ENCODE results near the gene DZIP1. TPM values are rescaled to one million over a fixed set of nuclear protein-coding genes. Genes with fewer than 3 reads are reported as not detected.

DZIP1 gene
- total RNA-seq, 3 donors from 2014 or later, result 1.3 to 23.6 (median 3.6) TPM

DNA sequence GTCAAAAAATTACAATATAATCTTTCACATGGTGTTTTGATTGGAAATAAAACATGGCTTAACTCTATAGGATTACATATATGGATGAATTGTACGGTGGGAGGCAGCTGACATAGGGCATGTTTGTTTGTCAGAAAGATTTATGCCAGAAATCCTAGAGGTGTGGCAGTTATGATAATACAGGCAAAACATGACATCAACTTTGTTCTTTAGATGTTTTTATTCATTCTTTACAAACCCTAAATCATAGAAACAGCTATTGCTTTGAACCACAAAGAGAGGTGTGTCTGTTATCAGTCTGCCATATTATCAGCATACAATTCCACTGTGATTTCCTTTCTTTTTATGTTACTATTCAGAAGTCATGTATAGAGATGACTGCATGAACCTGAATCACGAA is 100.2 kb downstream of the DZIP1 start:
- intact Hi-C loops (cut with DNase I, micrococcal nuclease), result no loop called here
- Histone ChIP-seq H3K4me1 (ENCODE audit: low read depth) (no peaks in the 10 kb centered on the region), H3K9me3 (no peaks in the 10 kb centered on the region), H3K36me3 (ENCODE audit: low read depth) (no peaks in the 10 kb centered on the region), H3K4me3 (no peak overlapping the region)
- ATAC-seq (peak; percentile 12), DNase-seq (no peak)
- TF ChIP-seq, protein P1, sequence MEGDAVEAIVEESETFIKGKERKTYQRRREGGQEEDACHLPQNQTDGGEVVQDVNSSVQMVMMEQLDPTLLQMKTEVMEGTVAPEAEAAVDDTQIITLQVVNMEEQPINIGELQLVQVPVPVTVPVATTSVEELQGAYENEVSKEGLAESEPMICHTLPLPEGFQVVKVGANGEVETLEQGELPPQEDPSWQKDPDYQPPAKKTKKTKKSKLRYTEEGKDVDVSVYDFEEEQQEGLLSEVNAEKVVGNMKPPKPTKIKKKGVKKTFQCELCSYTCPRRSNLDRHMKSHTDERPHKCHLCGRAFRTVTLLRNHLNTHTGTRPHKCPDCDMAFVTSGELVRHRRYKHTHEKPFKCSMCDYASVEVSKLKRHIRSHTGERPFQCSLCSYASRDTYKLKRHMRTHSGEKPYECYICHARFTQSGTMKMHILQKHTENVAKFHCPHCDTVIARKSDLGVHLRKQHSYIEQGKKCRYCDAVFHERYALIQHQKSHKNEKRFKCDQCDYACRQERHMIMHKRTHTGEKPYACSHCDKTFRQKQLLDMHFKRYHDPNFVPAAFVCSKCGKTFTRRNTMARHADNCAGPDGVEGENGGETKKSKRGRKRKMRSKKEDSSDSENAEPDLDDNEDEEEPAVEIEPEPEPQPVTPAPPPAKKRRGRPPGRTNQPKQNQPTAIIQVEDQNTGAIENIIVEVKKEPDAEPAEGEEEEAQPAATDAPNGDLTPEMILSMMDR (IDR thresholded peaks at IDR 0.05), result no peak

DNA sequence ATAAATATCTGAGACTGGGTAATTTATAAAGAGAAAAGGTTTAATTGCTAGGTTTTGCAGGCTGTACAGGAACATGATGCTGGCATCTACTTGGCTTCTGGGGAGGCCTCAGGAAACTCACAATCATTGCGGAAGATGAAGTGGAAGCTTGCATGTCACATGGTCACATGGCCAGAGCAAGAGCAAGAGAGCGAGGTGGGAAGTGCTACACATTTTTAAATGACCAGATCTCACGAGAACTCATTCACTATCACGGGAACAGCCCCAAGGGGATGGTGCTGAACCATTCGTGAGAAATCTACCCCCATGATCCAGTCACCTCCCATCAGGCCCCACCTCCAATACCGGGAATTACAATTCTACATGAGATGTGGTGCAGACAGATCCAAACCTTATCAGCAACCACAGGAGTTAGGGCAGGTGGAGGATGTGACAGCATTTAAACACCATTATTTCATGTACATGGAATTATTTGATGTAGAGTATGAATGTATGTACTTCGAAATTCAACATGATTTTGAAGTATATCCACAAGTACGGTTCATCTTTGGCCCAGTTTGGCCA is 102.5 kb downstream of the DZIP1 start:
- Histone ChIP-seq H3K4me3 (no peak overlapping the region), H3K4me1 (ENCODE audit: low read depth) (no peaks in the 10 kb centered on the region), H3K36me3 (ENCODE audit: low read depth) (no peaks in the 10 kb centered on the region), H3K9me3 (no peaks in the 10 kb centered on the region)
- ATAC-seq (no peak), DNase-seq (no peak)
- intact Hi-C loops (cut with DNase I, micrococcal nuclease), result no loop called here
- TF ChIP-seq, protein P1 (IDR thresholded peaks at IDR 0.05), result no peak

DNA sequence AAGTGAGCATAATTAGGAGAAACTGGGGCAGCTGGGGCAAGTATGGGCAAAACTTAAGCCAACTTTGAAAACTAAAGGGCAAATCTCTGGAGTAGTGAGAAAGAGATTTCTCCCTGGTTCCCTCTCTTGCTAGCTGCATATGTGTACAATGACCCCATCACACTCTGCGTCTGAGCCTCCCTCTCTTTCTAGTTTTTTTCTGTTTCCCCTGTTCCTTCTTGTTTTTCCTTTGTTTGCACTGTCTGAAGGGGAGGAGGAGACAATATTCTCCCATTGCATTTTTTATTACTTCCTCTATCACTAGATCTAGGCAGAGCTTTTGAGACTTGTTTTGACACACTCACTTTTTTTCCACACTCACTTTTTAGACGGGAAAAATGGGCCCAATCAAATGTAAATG is 103.2 kb downstream of the DZIP1 start:
- no peaks in the 10 kb centered on the region for H3K36me3 ChIP-seq (ENCODE audit: low read depth)
- H3K4me1 ChIP-seq (ENCODE audit: low read depth), result no peaks in the 10 kb centered on the region
- intact Hi-C loops (cut with DNase I, micrococcal nuclease), result no loop called here
- TF ChIP-seq, protein P1 (IDR thresholded peaks at IDR 0.05), result no peak
- H3K4me3 ChIP-seq, result no peak overlapping the region
- no peaks in the 10 kb centered on the region for H3K9me3 ChIP-seq
- ATAC-seq (peak; percentile 42), DNase-seq (no peak)

DNA sequence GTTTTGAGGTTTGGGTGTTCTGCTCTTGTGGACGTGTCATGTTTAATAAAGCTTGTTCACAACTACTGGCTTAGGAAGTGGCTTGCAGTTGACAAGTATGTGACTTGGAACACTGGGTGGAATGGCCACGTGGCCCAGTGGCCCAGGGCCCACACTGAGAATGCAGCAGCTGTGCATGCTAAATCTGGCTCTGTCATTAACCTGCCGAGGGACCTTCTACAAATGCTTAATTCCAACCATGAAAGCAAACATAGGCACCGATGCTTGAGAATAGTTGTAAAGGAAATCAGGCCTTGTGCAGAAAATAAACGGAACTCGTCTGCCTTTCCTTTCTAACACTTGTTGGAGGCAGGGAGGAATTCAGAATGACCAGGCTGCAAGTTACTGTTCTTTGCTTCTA is 103.6 kb downstream of the DZIP1 start:
- TF ChIP-seq, protein P1 (IDR thresholded peaks at IDR 0.05), result no peak
- DNase-seq (no peak), ATAC-seq (no peak)
- Histone ChIP-seq H3K4me3 (no peak overlapping the region), H3K9me3 (no peaks in the 10 kb centered on the region), H3K4me1 (ENCODE audit: low read depth) (no peaks in the 10 kb centered on the region), H3K36me3 (ENCODE audit: low read depth) (no peaks in the 10 kb centered on the region)
- intact Hi-C loops (cut with DNase I, micrococcal nuclease), result no loop called here

DNA sequence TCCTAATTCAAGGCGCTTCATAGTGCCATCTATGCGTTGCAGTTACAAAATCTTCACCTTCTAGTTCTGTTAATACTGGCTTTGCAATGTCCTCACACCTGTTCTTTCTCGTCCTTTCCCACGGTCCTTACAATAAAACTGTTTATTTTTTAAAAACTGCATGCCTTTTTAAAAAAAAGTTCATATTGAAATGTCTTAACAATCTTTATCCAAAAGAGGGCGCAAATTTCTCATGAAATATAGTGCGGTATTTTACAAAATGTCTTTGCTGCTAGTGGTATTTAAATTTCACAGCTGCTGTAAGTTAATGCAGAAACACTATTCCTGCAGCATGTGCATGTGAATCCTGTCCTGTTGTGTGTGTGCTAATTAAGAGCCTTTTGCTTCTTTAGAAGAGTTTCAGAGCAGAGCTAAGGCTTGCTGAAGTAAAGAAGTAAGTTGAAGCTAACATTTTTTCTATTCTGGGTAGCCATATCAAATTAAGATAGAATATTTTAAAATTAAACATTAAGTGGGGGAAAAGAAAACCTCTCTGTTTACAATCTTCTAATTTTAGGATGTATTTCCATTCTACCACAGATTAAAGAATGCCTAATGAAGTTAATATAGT is 107.8 kb downstream of the DZIP1 start:
- H3K4me3 ChIP-seq, result no peak overlapping the region
- TF ChIP-seq, protein P1 (IDR thresholded peaks at IDR 0.05), result no peak
- no peaks in the 10 kb centered on the region for H3K36me3 ChIP-seq (ENCODE audit: low read depth)
- DNase-seq (no peak), ATAC-seq (no peak)
- no peaks in the 10 kb centered on the region for H3K9me3 ChIP-seq
- intact Hi-C loops (cut with DNase I, micrococcal nuclease), result loop anchor here in 1 of 2 donors (5.0 kb wide), 1 partner anchor 296 kb away; no protein-coding TSS in a partner anchor
- no peaks in the 10 kb centered on the region for H3K4me1 ChIP-seq (ENCODE audit: low read depth)

Data from mucosa of descending colon (tissue), 3 donors.